Measurements from ENCODE around the gene TRIM77.
"Not testable (repeated sequence)": the region's sequence is repeated elsewhere in the genome, so short reads cannot be mapped to it uniquely, and the experiment has no call there.

TRIM77 gene

DNA sequence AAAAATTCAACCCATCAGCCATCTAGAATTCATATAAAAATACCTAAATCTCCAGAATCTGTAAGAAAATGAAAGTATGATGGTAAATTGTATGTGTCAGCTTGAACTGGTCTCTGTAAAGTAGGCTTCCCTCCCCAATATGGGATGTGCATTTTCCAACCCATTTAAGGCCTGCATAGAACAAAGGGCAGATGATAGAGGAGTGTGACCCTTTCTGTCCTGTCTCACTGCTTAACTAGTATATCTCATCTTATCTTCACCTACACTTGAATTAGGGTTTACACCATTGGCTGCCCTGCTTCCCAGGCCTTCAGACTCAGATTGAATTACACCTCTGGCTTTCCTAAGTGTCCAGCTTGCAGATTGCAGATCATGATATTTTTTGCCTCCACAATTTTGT, 40.7 kb downstream of the TRIM77 start:
- DNase-seq, H3K27ac Mint-ChIP-seq, H3K27me3 Mint-ChIP-seq, ATAC-seq, H3K4me3 Mint-ChIP-seq, H3K4me1 Mint-ChIP-seq, H3K9me3 Mint-ChIP-seq: not testable (repeated sequence)
